Kidney capillary endothelial cell (primary cell): Measurements from ENCODE around the gene PPP1R1B.
A peak's percentile ranks its signal among the peaks of the same experiment; 100 is the strongest.

ENCODE experiments used
- DNase-seq: peaks from one replicate; pipeline ENCODE4 v3.0.0-alpha.2; 2018; ENCODE audit warnings: low spot score

PPP1R1B gene

DNA sequence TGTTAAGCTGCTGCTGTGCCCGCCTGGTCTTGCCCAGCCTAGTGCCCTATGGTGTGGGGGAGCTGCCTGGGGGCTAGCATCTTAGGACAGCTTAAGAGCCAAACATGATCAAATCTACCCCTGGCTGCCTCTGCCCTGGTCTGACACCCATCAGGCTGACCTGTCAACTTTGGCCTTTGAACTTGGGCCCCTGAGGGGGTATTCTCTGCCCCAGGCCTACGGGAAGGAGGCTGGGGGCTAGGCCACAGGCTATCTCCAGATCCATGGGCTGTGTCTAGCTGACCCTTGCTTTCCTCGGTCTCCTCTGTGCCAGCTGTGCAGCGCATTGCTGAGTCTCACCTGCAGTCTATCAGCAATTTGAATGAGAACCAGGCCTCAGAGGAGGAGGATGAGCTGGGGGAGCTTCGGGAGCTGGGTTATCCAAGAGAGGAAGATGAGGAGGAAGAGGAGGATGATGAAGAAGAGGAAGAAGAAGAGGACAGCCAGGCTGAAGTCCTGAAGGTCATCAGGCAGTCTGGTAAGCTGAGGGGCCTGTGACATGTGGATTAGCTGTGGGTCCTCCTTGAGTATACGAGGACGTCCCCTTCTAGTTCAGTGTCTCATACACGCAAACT lies 6.9 kb downstream of the PPP1R1B start:
- DNase-seq, result no peak

- peak; percentile 53 for DNase-seq
These were observed 7.7 kb downstream of the PPP1R1B start for GRCh38 chr17:39634384-39634871.

DNA sequence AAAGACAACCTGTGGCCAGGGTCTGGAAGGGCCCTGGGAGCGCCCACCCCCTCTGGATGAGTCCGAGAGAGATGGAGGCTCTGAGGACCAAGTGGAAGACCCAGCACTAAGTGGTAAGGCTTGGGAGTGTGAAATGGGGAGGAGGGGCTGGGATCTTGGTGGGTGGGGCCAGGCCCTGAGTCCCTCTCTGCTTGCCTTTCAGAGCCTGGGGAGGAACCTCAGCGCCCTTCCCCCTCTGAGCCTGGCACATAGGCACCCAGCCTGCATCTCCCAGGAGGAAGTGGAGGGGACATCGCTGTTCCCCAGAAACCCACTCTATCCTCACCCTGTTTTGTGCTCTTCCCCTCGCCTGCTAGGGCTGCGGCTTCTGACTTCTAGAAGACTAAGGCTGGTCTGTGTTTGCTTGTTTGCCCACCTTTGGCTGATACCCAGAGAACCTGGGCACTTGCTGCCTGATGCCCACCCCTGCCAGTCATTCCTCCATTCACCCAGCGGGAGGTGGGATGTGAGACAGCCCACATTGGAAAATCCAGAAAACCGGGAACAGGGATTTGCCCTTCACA lies 8.9 kb downstream of the PPP1R1B start:
- no peak for DNase-seq

DNA sequence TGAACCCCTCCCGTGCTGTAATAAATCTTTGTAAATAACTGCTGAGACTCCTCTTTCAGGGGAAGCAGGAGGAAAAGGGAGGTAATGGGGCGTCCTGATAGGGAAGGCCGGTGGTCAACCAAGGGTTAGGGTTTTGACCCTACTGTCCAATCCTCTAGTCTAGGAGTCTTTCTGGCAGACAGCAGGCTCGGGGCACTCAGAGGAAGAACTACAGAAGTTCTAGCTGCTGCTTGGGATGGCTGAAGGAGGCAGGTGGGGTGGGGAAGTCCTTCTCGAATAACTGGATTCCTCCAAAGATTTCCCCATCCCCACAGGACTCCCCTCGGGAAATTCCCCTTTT lies 9.8 kb downstream of the PPP1R1B start:
- DNase-seq, result no peak

GRCh38 chr17:39636927-39637736 lies 10.4 kb downstream of the PPP1R1B start, which contains the start of gene STARD3:
Gene STARD3 (plus strand): TSS chr17:39637144. CDS start chr17:39653532, 16,388 bp downstream.
- DNase-seq, result peak; percentile 80

DNA sequence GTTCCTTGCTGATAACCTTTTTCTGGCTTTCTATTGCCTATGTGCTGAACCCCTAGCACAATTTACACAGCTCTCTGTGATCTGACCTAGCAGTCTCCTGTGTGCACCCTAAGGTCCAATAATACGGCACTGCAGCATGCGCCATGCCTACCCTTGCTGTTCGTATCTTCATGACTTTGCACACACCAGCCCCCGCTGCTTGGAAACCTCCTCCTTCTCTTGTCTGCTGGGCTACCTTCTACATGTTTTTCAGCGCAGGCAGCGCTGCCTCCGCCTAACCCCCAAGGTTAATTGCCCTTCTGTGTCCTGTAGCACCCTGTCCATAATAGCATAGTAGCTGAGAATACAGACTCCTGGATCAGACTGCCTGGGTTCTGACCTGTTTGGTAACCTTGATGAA lies 11.6 kb downstream of the PPP1R1B start:
- no peak for DNase-seq

- no peak for DNase-seq
These were observed 12.3 kb downstream of the PPP1R1B start for GRCh38 chr17:39639043-39639442.

- DNase-seq, result no peak
These were observed 13.1 kb downstream of the PPP1R1B start for GRCh38 chr17:39639566-39640458.

GRCh38 chr17:39640591-39641031 lies 13.9 kb downstream of the PPP1R1B start:
- no peak for DNase-seq

GRCh38 chr17:39641097-39641496 lies 14.3 kb downstream of the PPP1R1B start:
- no peak for DNase-seq

DNA sequence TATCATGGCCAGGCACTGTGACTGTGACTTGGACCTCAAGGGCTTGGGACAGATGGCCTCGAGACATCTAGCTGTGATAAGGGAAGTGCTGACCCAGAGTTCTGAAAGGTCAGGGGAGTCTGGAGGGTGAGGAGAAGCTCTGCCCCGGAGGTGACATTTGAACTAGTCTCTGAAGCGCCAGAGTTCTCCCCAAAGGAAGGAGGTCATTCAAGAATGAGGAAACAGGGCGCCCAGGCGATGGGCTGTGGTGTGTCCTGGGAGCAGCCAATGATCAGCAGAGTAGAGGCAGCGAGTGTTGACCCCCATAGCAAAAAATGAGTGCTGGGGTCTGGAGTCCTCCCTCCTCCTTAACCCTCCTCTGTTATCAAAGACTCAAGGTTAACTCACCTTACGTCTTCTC lies 15.1 kb downstream of the PPP1R1B start:
- no peak for DNase-seq

DNA sequence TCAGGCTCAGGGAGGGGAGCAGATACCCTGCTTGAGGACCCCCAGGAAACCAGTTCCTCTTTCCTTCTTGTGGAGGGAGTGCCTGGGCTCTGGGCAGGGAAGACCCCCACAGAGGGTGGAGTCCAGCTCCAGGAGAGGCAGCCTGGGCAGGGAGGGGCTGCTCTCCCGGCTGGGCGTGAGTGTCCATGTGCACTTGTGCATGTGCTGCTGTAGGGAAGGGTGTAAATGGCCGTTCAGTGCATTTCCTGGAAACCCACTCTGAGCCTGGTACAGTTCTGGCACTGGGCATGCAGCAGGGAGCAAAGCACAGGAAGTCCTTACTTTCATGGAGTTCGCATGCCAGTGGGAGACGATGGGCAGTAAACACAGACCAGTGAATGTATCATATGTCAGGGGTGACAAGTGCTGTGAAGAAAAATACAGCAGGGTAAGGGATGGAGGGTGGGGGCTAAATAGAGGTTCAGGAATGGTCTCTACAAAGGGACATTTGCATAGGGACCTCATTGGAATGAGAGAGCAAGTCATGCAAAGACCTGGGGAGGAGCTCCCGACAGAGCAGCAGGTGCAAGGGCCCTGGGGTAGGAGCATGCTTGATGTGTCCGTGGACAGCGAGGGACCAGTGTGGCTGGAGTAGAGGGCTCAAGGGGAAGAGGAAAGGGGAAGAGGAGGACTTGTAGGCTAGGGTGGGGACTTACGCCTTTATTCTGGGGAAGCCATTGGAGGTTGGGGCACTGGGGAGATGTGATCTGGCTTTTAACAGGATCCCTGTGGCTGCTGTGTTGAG lies 15.7 kb downstream of the PPP1R1B start:
- DNase-seq, result no peak

- DNase-seq, result peak; percentile 40
These were observed 16.5 kb downstream of the PPP1R1B start for GRCh38 chr17:39643271-39643670.

- no peak for DNase-seq
These were observed 20.5 kb downstream of the PPP1R1B start for GRCh38 chr17:39647256-39647655.

- DNase-seq, result no peak
These were observed 22.0 kb downstream of the PPP1R1B start for GRCh38 chr17:39648616-39649366.

DNA sequence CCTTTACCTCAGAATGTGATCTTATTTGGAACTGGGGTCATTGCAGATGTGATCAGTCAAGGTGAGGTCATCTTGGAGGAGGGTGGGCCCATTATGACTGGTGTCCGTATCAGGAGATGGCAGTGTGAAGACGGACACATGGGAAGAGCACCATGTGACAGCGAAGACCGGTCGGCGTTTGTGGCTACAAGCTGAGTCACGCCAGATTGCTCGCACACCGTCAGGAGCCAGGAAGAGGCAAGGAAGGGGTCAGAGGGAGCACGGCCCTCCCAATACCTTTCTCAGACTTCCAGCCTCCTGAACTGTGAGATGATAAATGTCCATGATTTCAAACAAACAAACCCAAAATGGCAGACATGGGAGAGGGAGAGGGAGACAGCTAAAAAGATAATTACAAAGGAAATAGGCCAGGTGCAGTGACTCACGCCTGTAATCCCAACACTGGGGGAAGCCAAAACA lies 23.4 kb downstream of the PPP1R1B start:
- DNase-seq, result no peak

DNA sequence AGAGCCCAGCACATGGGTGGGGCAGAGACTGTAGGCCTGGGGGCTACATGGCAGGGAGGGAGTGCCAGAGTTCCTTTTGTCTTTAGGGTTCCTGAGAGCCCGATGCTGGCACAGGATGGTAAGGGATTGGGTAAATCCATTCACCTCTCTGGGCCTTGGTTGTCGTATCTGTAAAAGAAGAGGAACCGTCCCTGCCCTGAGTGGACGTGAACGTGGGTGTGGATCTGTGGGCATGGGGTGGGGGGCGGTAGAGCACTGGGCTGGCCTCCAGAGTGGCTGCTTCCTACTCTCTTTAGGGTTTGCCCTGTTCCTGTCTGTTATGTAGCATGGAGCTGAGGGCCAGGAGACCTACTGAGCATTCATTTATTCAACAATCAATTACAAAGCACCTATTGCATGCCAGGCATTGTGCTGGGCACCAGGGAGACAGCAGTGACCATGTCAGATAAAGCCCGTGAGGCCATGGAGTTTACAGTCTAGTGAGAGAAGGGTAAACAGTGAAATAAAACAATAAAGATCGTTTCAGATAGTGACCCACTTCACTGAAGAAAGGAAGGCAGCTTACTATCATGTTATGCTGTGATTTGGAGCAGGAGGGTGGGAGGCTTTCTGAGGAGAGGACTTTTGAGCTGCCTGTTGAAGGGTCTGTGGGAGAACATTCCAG lies 25.3 kb downstream of the PPP1R1B start:
- no peak for DNase-seq

DNA sequence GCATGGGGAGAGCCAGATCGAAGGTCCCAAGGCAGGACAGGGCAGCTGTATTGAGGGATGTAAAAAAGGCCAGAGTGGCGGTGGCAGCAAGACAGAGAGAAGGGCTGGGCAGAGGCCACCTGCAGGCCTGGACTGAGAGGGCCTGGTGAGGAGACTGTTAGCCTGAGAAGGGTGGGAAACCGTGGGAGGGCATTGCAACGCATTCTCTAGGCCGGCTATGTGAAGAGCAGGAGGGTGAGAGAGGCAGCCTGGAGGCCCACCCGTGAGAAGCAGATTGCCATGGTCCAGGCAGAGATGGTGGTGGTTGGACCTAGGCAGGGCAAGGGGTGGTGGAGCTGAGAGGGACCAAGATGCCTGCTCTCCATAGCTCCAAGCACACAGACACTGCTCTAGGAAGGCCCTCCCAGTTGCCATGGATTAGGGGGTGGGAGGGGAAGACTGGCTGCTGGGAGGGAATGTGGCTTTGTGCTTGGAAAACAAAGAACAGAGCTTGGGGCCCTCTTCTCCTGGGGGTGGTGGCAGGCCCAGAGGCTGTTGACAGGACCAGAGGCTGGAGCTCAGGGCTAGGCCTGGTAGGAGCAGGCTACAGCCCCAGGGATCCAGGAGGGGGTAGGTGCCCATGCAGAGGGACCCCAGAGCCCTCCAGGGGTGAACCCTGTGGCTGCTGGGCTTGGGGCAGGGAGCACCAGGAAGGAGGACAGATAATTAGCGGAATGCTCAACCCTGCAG lies 26.0 kb downstream of the PPP1R1B start:
- DNase-seq, result no peak

GRCh38 chr17:39653316-39653661 lies 26.5 kb downstream of the PPP1R1B start:
- DNase-seq, result no peak
